GM21381 (cell line): ENCODE results near the gene STX12.
A peak's percentile ranks its signal among the peaks of the same experiment; 100 is the strongest.

Experiments used
- ATAC-seq: cut with Tn5 transposase; IDR thresholded peaks from one replicate; pipeline ENCODE4 v1.9.1; 2021; ENCODE audit warnings: mild to moderate bottlenecking, moderate library complexity; ENCODE audit not compliant: unreplicated experiment

The STX12 gene

DNA sequence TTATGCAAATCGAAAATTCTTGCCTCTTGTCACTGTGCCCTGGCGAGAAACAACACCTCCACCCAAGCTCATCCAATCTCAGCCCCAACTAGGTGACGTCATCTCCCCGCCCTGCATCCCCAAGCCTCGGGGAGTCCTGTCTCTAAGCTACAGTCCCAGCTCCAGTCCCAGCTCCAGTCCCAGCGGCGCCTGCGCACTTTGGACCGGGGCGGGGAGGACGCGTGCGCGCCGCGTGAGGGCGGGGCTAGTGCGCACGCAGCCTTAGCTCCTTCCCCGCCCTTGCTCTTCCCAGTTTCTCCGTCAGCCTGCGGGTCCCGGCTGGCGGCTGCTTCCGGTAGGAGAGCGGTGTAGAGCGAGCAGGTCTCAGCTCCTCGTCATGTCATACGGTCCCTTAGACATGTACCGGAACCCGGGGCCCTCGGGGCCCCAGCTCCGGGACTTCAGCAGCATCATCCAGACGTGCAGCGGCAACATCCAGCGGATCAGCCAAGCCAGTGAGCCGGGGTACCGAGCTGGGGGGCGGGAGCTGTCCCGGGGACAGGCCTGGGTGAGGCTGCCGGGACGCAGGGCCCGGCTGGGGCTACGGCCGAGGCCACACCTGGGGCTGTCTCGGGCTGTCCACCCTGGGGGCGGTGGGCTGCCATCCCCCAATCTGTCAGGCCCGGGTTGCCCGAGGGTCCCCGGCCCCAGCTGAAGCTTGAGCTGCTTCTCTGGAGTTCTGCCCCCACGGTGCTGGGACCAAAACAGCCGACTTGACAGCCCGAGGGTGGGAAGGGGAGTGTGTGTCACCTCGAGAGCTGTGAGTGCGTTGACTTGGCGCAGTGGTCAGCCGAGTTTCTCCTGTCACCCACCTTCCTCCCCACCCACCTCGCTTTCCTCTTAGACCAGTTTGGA, at the start of gene STX12:
TSS of gene STX12 (plus strand) at position 288 of the 894 bp plus-strand sequence. CDS start at position 377, 89 bp downstream.
- peak; percentile 92 for ATAC-seq

DNA sequence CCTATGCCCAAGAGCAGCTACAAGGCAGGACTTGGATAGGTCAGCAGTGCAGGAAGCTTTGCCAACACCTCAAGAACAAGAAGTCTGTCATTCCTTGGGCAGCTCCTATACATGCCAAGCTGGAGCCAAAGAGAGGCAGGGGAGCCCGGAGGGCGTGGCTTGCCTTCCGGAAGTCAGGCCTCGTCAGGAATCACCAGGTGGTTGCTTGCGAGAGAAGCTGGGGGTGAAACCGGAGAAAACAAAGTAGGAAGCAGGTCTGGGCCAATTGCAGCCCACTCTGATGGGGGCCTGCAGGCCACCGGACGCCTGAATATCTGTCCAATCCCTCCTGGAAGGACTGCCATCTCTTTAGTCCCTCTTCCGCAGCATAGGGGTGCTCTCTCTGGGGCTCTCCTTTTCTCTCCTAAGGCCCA, 48.1 kb upstream of the STX12 start:
- no peak for ATAC-seq

DNA sequence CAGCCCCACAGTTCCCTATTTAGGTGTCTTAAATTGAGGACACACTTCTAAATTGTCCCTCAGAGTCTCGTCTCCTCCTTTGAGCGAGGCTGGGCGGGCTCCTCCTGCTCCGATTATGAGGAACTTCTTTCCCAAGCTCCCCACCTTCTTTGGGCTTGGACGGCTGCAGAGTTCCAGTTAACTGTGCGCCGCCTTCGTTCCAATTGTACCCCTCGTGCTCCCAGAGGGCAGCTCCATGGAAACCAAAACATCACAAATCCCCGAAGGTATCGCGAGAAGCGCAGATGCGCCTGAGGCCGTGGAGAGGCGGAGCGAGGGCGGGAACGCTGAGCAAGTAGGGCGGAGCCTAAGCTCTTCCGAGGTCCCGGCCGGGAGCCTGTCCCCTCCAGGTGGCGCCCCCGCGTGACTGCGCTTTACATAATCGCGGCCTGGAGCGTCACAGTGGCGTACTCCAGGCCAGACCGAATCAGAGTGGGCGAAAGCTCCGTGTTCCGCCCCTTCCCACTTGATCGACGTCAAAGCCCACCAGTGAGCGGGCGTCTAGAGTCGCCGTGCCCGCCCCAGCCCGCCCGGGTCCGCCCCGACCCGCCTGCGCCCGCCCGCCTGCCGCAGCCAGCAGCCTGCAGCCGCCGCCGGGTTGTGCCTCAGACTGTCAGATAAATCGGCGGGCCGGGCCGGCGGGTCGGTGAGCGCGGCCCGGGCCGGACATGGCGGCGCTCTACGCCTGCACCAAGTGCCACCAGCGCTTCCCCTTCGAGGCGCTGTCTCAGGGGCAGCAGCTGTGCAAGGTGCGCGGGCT, 47.4 kb upstream of the STX12 start, which contains the start of gene FAM76A:
TSS of gene FAM76A (plus strand) at position 588 of the 799 bp plus-strand sequence. CDS start at position 708, 120 bp downstream.
- peak; percentile 92 for ATAC-seq

DNA sequence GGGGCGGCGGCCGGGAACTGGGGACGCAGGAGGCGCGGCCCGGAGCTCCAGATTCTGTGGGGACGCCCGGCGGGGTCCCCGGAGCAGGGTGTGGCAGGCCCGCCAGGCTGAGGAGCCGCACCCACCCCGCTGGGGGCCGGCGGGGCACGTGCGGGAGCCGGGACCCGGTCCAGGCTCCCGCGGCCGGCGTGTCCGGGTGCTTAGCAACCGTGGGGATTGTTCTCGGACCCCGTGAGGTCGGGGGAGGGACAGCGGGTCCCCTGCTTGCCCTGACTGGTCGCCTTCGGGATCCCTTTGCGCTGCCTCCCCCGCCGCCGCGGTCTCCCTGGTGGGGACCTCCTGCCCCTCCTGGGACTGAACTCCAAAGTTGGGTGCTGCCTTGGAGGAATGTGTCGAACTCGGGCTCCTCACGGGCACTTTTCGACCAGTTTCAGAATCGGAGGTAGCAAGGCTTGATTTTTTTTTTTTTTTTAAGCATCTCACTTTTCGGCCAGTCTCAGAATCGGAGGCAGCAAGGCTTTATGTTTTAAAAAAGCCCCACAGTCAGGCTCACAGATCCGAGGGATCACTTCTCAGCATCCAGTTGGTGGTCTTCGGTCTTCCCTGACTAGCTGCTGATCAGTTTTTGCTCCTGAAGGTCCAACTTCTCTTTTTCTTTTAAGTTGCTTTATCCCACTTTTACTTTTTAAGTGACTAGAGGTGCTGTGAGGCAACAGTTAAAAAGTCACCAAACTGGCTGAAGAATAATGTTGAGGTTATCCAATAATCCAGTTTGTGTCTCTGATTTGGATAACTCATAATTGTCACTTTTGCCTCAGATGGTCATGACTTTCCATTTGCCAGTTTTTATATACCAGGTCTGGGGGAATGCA, 46.6 kb upstream of the STX12 start:
- peak; percentile 29 for ATAC-seq

DNA sequence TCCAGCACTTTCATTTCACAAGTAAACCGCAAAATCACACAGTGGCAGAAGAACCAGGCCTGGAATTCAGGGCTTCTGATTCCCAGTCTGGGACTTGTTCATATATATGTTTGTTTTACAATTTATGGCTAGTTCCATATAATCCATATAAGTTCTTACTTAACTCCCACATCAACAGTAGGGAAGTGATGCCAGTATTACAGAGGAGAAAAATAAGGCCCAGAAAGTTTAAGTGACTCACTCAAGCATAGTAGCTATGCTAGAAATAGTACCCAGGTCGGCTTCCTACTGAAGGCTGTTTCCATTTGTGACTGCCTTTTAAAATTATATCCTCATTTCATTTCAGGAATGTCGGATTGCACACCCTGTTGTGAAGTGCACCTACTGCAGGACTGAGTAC, 45.9 kb upstream of the STX12 start:
- ATAC-seq: no peak

DNA sequence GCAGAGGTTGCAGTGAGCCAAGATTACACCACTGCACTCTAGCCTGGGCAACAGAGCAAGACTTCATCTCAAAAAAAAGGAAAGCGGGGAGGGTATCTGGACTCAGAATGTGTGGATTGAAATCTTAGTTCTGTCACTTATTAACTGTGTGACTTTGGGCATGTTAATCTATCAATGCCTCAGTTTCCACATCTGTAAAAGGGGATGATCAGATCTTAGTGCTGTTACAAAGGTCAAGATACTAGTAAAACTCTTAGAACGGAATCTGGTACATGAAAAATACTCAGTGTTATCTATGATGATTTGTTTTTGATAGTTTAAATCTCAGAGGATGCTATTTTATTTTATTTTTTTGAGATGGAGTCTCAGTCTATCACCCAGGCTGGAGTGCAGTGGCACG, 36.8 kb upstream of the STX12 start:
- ATAC-seq: no peak

DNA sequence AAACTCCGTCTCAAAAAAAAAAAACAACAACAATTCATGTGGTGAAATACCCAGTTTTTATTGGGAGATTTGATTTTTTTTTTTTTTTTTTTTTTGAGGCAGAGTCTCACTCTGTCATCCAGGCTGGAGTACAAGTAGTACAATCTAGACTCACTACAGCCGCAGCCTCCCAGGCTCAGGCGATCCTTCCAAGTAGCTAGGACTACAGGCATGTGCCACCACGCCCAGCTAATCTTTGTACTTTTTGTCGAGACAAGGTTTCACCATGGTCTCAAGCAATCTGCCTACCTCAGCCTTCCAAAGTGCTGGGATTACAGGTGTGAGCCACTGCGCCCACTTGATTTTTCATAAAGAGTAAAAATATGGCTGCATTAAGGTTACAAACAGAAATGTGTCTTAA, 31.9 kb upstream of the STX12 start:
- no peak for ATAC-seq

DNA sequence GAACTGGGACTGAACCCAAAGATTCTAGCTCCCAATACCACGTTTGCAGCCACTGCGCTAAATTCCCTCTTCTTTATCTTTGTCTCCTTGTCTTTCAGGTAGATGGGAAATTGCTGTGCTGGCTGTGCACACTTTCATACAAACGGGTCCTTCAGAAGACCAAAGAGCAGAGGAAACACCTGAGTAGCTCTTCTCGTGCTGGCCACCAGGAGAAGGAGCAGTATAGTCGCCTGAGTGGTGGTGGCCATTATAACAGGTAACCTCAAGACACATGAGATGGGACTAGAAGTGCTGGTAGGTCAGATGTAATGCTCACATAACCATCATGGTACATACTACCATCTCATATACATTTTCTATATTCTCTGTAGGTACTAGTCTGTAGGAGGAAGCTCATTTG, 28.5 kb upstream of the STX12 start:
- no peak for ATAC-seq

DNA sequence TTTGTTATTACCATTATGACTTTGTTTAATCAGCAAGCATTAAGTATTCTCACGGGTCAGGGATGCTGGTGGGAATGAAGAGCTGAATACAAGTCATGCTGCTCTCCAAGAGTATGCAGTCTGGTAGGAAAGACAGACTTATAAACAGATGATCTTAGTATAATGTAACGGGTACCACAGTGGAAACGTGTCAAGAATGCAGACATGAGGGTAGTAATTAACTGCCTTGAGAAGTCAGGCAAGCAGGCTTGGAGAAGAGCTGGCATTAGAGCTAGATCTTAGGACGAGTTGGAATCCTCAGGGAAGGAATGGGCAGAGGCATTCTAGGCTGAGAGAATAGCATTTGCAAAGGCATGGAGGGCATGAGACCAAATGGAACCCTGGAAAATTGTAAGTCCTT, 27.6 kb upstream of the STX12 start:
- no peak for ATAC-seq

DNA sequence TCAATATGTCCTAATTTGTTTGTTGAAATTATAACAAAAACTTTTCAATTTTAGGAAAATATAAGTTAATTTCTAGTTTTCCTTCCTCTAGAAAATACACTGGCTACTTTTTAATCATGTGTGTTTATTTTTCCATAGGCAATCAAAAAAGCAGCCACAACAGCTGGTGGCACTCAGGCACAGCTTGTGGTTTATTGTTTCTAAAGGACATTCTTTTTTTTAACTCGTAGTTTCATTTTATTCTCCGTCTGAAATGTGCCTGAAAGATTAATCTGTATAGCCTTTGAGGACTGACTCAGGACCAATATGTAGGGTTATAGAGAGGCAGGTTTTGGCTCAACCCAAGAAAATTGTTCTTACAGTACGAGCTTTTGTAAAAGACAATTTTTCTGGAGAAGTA, 20.7 kb upstream of the STX12 start:
- ATAC-seq: no peak

DNA sequence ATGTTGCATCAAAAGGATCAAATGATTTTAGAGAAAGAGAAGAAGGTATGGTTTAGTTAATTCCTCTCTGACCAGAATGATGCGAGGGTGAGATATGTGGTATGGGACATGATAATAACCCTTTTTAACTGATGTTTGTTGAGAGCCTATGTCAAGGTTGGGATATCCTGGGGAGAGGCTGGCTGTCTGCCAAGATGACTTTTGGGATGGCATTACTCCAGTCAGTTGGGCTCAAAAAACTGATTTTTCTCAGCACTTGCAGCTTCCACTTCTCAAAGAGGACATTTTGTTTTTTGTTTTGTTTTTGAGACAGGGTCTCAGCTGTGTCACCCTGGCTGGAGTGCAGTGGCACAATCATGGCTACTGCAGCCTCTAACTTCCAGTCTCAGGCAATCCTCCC, 17.7 kb upstream of the STX12 start:
- no peak for ATAC-seq

DNA sequence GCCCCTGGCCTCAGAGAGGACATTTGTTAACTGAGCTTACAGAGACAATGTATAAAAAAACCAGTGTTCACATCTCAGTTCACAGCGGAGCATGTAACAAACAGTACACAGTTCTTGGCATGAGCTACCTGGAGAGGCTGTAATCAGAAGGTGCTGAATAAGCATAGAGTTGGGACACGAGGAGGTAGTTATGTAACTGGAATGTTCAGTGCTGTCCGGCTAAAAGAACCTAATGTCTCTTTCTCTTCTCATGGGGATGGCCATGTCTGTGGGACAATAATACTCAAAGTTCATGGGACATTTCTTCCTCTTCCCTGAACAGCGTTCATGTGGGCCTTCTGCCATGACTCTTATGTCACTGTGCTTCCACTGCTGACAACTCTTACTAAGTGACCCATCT, 17.2 kb upstream of the STX12 start:
- no peak for ATAC-seq

DNA sequence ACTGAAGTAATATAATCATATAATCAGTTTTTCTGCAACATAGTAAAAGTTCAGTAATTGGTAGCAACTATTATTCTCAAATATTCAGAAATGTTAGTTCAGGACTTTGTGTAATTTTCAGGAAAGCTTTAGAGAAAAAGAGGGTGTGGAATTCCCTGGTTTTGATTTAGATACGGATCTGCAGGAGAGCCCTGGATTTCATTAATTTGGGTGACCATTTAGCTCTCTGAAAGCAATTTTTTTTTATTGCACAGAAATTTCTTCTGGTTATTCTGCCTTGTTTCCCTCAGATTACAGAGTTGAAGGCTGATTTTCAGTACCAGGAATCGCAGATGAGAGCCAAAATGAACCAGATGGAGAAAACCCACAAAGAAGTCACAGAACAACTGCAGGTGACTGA, 13.8 kb upstream of the STX12 start:
- ATAC-seq: no peak

DNA sequence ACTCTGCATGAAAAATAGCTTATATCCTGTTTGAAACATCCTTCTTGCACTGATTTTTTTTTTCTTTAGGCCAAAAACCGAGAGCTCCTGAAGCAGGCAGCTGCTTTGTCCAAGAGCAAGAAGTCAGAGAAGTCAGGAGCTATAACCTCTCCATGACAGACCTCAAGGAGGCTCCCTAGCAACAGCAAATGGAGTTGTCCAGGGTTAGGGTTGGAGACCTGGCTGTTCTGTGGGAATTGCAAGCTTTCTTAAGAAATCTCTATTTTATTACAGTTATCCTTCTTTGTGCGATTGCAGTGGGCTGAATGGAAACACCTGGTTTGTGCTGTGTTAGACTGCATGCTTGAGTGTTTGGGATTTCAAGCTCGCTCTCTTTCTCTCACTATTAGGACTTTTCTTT, 12.6 kb upstream of the STX12 start:
- ATAC-seq: no peak

DNA sequence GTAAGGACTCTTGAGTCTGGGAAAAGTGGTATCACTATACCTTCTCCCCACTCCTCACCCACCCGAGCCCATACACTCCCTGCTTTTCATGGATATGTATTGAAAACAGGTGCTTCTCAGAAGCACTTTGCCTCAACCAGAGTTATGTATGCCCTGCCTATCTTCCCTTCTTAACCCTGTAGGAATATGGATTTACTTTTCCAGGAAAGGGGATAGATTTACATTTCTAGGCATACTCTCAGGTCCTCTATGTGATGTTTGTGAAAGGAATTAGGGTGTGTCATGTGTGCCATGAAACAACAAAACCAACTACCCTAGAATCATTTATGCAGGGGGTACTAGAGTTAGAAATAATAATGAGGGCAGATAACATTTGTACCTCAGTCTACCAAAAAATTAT, 11.0 kb upstream of the STX12 start:
- no peak for ATAC-seq

DNA sequence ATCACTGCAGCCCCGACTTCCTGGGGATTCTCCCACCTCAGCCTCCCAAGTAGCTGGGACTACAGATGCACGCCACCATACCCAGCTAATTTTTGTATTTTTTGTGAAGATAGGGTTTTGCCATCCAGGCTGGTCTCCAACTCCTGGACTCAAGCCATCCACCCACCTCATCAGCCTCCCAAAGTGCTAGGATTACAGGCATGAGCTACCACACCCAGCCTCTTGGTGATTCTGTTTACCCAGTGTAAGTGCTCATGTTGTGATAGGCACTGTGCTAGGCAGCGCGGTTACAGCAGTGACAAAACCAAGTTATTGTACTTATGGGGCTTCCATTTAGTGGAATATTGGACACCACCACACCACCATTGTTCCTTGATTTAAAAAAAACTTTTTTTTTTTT, 9.7 kb upstream of the STX12 start:
- no peak for ATAC-seq

DNA sequence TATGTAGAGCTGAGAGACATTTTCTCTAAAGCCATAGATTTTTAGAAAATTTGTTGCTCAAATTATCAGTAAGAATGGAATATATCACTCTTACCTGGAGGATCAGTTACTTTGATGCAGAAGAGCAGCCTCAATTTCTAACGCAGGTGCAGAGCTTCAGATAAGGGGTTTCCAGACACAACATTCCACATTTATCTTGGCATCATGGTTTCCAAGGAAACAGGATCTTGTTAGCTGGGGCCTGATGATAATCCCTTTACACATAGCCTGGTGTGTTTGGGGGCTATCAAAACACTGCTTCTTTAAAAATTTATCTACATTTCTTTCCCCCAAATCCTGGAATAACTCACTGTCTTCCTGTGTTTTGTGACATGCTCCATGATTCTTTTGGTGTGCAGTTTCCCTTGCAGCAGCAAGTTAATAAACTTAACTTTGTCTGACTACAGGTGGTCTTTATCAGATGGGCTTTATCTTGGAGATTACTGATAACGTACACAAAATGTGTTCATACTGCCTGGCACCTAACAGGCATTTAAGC, 2.7 kb upstream of the STX12 start:
- ATAC-seq: no peak

DNA sequence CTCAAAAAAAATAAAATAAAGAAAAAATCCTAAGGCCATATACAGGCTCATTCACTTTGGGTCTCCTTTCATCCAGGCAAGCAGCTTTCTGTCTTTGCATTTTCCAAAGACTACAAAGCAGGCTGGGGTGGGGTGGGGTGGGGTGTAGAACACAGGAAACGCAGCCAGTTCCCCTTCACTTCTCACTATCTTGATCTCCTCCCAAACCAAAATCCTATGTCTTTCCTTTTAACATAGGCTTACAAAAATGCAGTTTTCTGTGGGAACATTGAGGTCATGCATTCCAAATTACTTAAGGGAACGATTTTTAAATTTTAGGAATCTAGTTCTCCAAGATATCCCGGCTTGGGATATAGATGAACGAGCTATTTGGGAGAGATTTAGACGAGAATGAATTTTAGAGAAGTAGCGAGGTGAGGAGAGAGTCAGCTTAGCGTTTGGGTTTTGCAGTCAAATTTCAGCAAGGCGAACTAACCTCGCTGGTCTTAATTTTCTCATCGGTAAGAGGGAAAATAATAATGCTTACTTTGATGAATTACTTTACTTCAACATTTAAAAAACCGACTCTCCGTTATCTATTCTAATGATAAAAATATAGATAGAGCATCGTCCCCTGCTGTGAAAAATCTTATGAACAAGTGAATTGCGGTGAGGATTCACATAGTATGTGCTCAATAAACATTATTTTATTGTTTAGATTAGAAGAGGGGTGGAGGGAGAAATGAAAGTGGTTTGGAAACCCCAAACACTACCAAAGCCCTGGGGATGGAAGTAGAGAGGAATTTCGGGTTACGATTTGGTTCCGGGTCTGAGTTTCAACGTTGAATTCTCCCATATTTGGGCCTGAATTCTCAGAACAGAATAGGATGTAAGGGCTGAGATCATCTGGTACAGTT, 735 bp upstream of the STX12 start:
- no peak for ATAC-seq

DNA sequence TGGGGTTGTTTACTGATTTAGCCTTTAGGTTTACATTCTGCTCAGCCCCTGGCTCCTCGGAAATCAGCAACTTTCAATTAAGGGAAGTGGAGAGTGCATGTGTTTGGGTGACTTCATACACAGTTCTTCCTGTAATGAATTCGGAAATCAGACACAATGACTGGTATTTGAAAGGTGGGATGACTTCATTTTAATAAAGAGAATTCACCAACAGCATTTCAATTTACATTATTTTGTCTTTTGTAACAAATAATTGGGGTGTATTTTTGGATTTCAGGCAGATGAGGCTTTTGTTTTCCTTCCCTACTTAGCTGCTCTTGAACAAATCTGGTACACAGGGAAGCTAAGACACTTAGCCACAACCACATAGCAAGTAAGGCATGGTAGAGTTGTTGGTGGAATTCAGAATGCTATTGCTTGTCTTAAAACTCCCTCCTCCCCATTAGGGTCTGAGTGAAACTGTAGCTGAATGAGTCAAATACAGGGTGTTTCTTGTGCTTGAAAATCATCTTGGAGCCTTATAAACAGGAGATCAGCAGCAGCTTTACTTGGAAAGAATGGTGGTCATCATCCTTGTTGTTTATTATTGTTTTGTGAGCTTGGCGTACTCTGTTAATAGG, 917 bp downstream of the STX12 start:
- ATAC-seq: no peak
